ENCODE measurements around the gene NAALADL2.

GRCh38 chr3:175346573-175347356, 487.6 kb downstream of the NAALADL2 start:
- TF ChIP-seq CTCF (IDR thresholded peaks at IDR 0.05) (no peak), POLR2A (IDR thresholded peaks at IDR 0.05) (no peak)
